ENCODE data around the gene RBMS2.
"Not testable (repeated sequence)": the region's sequence is repeated elsewhere in the genome, so short reads cannot be mapped to it uniquely, and the experiment has no call there.

DNA sequence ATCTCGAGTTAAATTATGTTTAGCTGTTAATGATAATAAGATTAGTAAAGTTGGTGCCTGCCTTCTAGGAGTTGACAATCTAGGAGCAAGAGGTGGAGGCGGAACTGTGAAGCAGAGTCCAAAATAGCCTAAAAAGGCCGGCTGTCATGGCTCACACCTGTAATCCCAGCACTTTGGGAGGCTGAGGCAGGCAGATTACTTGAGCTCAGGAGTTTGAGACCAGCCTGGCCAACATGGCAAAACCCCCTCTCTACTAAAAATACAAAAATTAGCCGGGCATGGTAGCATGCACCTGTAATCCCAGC, 7.7 kb upstream of the RBMS2 start:
- not testable (repeated sequence) for TF ChIP-seq POLR2A (IDR thresholded peaks at IDR 0.05; ENCODE audit: low read length); GATA1 (IDR thresholded peaks at IDR 0.05; ENCODE audit: low read depth, low read length)
